Measurements from ENCODE around the gene RPRD2.

DNA sequence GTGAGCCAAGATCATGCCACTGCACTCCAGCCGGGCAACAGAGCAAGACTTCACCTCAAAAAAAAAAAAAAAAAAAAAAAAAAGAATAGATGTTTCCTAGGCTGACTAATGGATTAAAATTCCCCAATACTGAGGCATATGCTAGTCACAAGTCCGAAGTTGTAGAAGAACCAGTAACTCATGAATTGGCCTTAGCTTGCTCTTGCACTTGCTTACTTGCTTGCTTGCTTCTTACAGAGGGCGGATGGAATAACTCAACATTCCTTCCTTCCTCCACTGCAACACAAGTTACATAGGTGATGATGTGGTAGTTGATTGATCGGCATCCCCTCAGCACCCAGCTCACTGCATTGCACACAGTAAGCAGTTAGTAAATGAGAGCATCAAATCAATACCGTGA, 120.5 kb downstream of the RPRD2 start:
- TF ChIP-seq, protein P1, sequence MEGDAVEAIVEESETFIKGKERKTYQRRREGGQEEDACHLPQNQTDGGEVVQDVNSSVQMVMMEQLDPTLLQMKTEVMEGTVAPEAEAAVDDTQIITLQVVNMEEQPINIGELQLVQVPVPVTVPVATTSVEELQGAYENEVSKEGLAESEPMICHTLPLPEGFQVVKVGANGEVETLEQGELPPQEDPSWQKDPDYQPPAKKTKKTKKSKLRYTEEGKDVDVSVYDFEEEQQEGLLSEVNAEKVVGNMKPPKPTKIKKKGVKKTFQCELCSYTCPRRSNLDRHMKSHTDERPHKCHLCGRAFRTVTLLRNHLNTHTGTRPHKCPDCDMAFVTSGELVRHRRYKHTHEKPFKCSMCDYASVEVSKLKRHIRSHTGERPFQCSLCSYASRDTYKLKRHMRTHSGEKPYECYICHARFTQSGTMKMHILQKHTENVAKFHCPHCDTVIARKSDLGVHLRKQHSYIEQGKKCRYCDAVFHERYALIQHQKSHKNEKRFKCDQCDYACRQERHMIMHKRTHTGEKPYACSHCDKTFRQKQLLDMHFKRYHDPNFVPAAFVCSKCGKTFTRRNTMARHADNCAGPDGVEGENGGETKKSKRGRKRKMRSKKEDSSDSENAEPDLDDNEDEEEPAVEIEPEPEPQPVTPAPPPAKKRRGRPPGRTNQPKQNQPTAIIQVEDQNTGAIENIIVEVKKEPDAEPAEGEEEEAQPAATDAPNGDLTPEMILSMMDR (IDR thresholded peaks at IDR 0.05), result no peak
- TF ChIP-seq POLR2A (IDR thresholded peaks at IDR 0.05), result no peak

Data from body of pancreas (tissue), 4 donors.